Measurements from ENCODE around the gene ZNF628. TPM values are rescaled to one million over a fixed set of nuclear protein-coding genes. Genes with fewer than 3 reads are reported as not detected.
A peak's percentile ranks its signal among the peaks of the same experiment; 100 is the strongest.
"Not testable (repeated sequence)": the region's sequence is repeated elsewhere in the genome, so short reads cannot be mapped to it uniquely, and the experiment has no call there.

The ZNF628 gene
- total and polyA plus RNA-seq, 5 donors from 2014 or later: 0.05 to 23.9 (median 0.09) TPM

DNA sequence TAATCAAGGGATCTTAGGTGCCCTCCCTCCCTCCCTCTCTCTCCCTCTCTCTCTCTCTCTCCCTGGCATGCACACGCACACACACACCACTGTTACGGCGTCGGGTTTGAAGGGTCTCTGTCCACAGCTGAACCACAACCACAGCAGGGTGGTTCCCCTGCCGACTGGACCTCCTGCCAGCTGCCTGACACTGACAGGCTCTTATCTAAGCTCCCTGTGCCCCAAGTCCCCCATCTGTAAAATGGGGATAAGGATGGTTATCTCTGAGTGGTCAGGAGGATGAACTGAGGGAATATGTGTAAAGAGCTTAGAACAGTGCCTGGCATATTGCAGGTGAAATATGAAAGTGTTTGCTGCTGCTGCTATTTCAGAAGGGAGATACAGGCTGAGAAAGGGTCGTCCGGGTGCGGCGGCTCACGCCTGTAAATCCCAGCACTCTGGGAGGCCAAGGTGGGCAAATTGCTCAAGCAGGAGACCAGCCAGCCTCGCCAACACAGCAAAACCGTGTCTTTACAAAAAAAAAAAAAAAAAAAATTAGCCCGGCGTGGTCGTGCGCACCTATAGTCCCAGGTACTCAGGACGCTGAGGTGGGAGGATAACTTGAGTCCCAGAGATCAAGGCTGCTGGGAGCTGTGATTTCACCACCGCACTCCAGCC lies 32.5 kb upstream of the ZNF628 start:
- Histone ChIP-seq H3K4me1 (ENCODE audit: control insufficient read depth, insufficient read depth, low read length, poor library complexity, severe bottlenecking) (peaks cover 21% of the 10 kb centered on the region), H3K9me3 (ENCODE audit: control insufficient read depth in 2 of 2, low read length in 2 of 2) (no peaks in the 10 kb centered on the region), H3K27ac (ENCODE audit: insufficient read depth, low read length, poor library complexity, severe bottlenecking) (no peak overlapping the region), H3K4me3 (ENCODE audit: low read depth, low read length) (no peak overlapping the region), H3K36me3 (ENCODE audit: control insufficient read depth, insufficient read depth, low read length) (no peaks in the 10 kb centered on the region), H3K27me3 (ENCODE audit: control insufficient read depth, insufficient read depth, low read length) (peaks cover 24% of the 10 kb centered on the region)
- Mint-ChIP-seq H3K27me3 (peaks cover 61% of the 10 kb centered on the region), H3K4me1 (peaks cover 0 to 25% (median 8%) of the 10 kb centered on the region in 4 donors), H3K36me3 (no peaks in the 10 kb centered on the region), H3K4me3 (no peak overlapping the region), H3K27ac (peak overlapping the region in 1 of 3 donors; percentile 52), H3K9me3 (peaks cover 0 to 6% (median 0%) of the 10 kb centered on the region in 7 donors)
- ATAC-seq (ENCODE audit: low read depth in 2 of 2): no peak
- DNase-seq: no peak

DNA sequence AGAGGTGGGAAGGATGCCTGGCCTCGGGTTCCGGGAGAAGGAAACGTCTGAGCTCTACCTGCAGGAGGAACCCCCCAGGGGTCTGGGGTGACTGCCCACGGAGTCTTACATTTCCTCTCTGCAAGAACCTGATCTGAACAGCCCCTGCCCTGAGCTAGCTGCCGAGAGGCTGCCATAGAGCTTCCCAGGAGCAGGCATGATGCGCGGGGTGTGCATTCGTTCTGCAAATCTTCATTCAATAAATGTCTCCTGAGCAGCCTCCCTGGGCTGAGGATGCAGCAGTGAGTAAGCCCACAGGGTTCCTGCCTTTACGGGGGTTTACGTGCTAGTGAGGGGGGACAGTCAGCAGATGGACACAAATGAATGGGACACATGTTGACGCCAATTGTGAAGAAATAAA lies 31.8 kb upstream of the ZNF628 start:
- H3K27me3 ChIP-seq (ENCODE audit: control insufficient read depth, insufficient read depth, low read length): peaks cover 20% of the 10 kb centered on the region
- H3K4me3 ChIP-seq (ENCODE audit: low read depth, low read length): no peak overlapping the region
- H3K27ac Mint-ChIP-seq: no peak overlapping the region
- DNase-seq (no peak), ATAC-seq (ENCODE audit: low read depth in 2 of 2) (no peak)
- H3K9me3 Mint-ChIP-seq: peaks cover 0 to 5% (median 0%) of the 10 kb centered on the region in 7 donors
- peak overlapping the region in 1 of 4 donors; percentile 48 for H3K4me3 Mint-ChIP-seq
- H3K36me3 Mint-ChIP-seq: no peaks in the 10 kb centered on the region
- no peaks in the 10 kb centered on the region for H3K36me3 ChIP-seq (ENCODE audit: control insufficient read depth, insufficient read depth, low read length)
- no peaks in the 10 kb centered on the region for H3K9me3 ChIP-seq (ENCODE audit: control insufficient read depth in 2 of 2, low read length in 2 of 2)
- H3K4me1 ChIP-seq (ENCODE audit: control insufficient read depth, insufficient read depth, low read length, poor library complexity, severe bottlenecking): peaks cover 21% of the 10 kb centered on the region
- peaks cover 0 to 22% (median 8%) of the 10 kb centered on the region in 4 donors for H3K4me1 Mint-ChIP-seq
- H3K27ac ChIP-seq (ENCODE audit: insufficient read depth, low read length, poor library complexity, severe bottlenecking): no peak overlapping the region
- H3K27me3 Mint-ChIP-seq: peaks cover 54% of the 10 kb centered on the region

DNA sequence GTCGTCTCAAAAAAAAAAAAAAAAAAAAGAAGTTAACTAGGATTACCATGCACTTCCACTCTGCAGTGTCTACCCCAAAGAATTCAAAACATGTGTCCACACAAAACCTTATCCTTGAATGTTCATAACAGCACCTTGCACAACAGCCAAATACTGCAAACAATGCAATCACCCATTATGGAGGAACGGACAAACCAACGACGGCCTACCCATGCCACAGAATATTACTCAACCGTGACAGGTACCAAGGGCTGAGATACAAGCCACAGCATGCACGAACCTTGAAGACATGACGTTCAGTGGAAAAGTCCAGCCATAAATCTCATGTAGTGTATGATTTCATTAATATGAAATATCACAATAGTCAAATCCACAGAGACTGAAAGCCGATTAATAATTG lies 30.4 kb upstream of the ZNF628 start:
- Mint-ChIP-seq H3K9me3 (peaks cover 0 to 5% (median 0%) of the 10 kb centered on the region in 7 donors), H3K4me3 (no peak overlapping the region)

DNA sequence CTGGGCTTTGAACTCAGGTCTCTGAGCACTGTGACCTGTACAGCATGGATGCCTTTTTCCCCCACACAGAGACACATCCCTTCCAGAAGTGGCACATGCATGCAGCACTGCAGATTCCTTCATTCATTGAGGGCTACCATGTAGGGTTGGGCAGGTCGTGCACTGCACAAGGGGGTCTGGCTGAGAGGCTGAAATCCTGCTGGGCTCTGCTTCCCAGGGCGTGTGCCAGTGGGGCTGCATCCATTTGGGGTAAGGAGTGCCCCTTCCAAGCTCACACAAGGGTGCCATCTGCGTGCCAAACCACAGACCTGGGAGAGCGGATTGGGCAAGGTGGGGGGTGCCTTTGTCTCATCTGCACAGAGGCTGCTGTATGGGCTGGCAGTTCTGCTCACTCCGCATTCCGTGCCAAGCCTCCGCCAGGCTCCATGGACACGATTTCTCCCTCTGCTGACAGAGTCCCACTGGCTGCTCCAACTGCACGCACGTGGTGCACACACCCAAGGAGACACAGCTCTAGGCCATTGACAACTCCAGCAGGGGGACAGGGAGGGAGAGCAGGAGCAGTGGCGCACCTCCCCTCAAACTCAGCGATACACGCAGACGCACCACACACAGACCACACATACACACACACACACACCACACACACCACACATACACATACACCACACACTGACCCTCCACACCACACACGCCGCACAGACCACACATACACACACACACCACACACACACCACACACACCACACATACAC lies 28.8 kb upstream of the ZNF628 start:
- no peak overlapping the region for H3K27ac Mint-ChIP-seq
- peaks cover 41% of the 10 kb centered on the region for H3K27me3 Mint-ChIP-seq
- no peak for ATAC-seq (ENCODE audit: low read depth in 2 of 2)
- peaks cover 15% of the 10 kb centered on the region for H3K4me1 ChIP-seq (ENCODE audit: control insufficient read depth, insufficient read depth, low read length, poor library complexity, severe bottlenecking)
- H3K9me3 ChIP-seq (ENCODE audit: control insufficient read depth in 2 of 2, low read length in 2 of 2): no peaks in the 10 kb centered on the region
- H3K4me3 ChIP-seq (ENCODE audit: low read depth, low read length): no peak overlapping the region
- H3K4me1 Mint-ChIP-seq: peaks cover 0 to 10% (median 3%) of the 10 kb centered on the region in 4 donors
- H3K9me3 Mint-ChIP-seq: peaks cover 0 to 2% (median 0%) of the 10 kb centered on the region in 7 donors
- H3K36me3 ChIP-seq (ENCODE audit: control insufficient read depth, insufficient read depth, low read length): no peaks in the 10 kb centered on the region
- H3K27ac ChIP-seq (ENCODE audit: insufficient read depth, low read length, poor library complexity, severe bottlenecking): no peak overlapping the region
- H3K36me3 Mint-ChIP-seq: no peaks in the 10 kb centered on the region
- peaks cover 12% of the 10 kb centered on the region for H3K27me3 ChIP-seq (ENCODE audit: control insufficient read depth, insufficient read depth, low read length)
- H3K4me3 Mint-ChIP-seq: no peak overlapping the region
- no peak for DNase-seq

More for the DNA sequence above, 30.4 kb upstream of the ZNF628 start:
- peaks cover 14% of the 10 kb centered on the region for H3K27me3 ChIP-seq (ENCODE audit: control insufficient read depth, insufficient read depth, low read length)
- H3K27me3 Mint-ChIP-seq: peaks cover 49% of the 10 kb centered on the region
- H3K36me3 Mint-ChIP-seq: no peaks in the 10 kb centered on the region
- H3K36me3 ChIP-seq (ENCODE audit: control insufficient read depth, insufficient read depth, low read length): no peaks in the 10 kb centered on the region
- DNase-seq: no peak
- no peaks in the 10 kb centered on the region for H3K9me3 ChIP-seq (ENCODE audit: control insufficient read depth in 2 of 2, low read length in 2 of 2)
- no peak for ATAC-seq (ENCODE audit: low read depth in 2 of 2)
- H3K4me3 ChIP-seq (ENCODE audit: low read depth, low read length): no peak overlapping the region
- H3K27ac ChIP-seq (ENCODE audit: insufficient read depth, low read length, poor library complexity, severe bottlenecking): no peak overlapping the region
- no peak overlapping the region for H3K27ac Mint-ChIP-seq
- H3K4me1 Mint-ChIP-seq: peaks cover 0 to 15% (median 6%) of the 10 kb centered on the region in 4 donors
- peaks cover 15% of the 10 kb centered on the region for H3K4me1 ChIP-seq (ENCODE audit: control insufficient read depth, insufficient read depth, low read length, poor library complexity, severe bottlenecking)

DNA sequence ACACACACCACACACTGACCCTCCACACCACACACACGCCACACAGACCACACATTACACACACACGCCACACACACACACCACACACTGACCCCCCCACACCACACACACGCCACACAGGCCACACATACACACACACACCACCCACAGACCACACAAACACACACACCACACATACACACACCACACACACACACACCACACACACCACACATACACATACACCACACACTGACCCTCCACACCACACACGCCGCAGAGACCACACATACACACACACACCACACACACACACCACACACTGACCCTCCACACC lies 28.3 kb upstream of the ZNF628 start:
- not testable (repeated sequence) for H3K36me3 Mint-ChIP-seq; H3K9me3 Mint-ChIP-seq; H3K4me1 Mint-ChIP-seq; DNase-seq; H3K9me3 ChIP-seq (ENCODE audit: control insufficient read depth in 2 of 2, low read length in 2 of 2); H3K27ac Mint-ChIP-seq; H3K4me3 ChIP-seq (ENCODE audit: low read depth, low read length); H3K27ac ChIP-seq (ENCODE audit: insufficient read depth, low read length, poor library complexity, severe bottlenecking); H3K36me3 ChIP-seq (ENCODE audit: control insufficient read depth, insufficient read depth, low read length); ATAC-seq (ENCODE audit: low read depth in 2 of 2); H3K4me3 Mint-ChIP-seq
- Histone ChIP-seq H3K4me1 (ENCODE audit: control insufficient read depth, insufficient read depth, low read length, poor library complexity, severe bottlenecking) (peaks cover 16% of the 10 kb centered on the region), H3K27me3 (ENCODE audit: control insufficient read depth, insufficient read depth, low read length) (peaks cover 12% of the 10 kb centered on the region)
- peaks cover 40% of the 10 kb centered on the region for H3K27me3 Mint-ChIP-seq

DNA sequence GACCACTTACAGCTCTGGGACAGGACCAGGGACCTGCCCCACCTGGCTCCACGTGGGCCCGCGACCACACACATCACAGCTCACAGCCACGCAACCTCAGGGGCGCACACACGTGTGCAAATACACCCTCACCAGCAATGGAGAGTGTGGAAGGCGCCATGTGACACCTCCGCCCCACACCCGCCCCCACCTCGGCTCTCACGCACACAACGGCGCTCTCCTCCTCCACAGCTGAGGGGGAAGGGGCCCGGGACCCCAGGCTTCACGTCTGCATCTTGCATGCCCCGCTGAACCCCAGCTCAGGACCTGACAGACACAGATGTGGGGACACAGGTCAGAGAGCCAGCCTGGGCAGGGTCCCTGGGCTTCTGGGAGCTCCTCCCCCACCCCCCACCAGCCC lies 26.9 kb upstream of the ZNF628 start:
- no peak overlapping the region for H3K4me3 Mint-ChIP-seq
- peaks cover 7% of the 10 kb centered on the region for H3K27me3 ChIP-seq (ENCODE audit: control insufficient read depth, insufficient read depth, low read length)
- peaks cover 0 to 19% (median 6%) of the 10 kb centered on the region in 4 donors for H3K4me1 Mint-ChIP-seq
- H3K27ac Mint-ChIP-seq: no peak overlapping the region
- H3K27me3 Mint-ChIP-seq: peaks cover 39% of the 10 kb centered on the region
- H3K27ac ChIP-seq (ENCODE audit: insufficient read depth, low read length, poor library complexity, severe bottlenecking): no peak overlapping the region
- no peaks in the 10 kb centered on the region for H3K9me3 ChIP-seq (ENCODE audit: control insufficient read depth in 2 of 2, low read length in 2 of 2)
- no peaks in the 10 kb centered on the region for H3K36me3 ChIP-seq (ENCODE audit: control insufficient read depth, insufficient read depth, low read length)
- no peak overlapping the region for H3K4me3 ChIP-seq (ENCODE audit: low read depth, low read length)
- no peaks in the 10 kb centered on the region for H3K9me3 Mint-ChIP-seq
- ATAC-seq (ENCODE audit: low read depth in 2 of 2): no peak
- no peak for DNase-seq
- H3K4me1 ChIP-seq (ENCODE audit: control insufficient read depth, insufficient read depth, low read length, poor library complexity, severe bottlenecking): peaks cover 16% of the 10 kb centered on the region
- H3K36me3 Mint-ChIP-seq: peaks cover 8% of the 10 kb centered on the region

DNA sequence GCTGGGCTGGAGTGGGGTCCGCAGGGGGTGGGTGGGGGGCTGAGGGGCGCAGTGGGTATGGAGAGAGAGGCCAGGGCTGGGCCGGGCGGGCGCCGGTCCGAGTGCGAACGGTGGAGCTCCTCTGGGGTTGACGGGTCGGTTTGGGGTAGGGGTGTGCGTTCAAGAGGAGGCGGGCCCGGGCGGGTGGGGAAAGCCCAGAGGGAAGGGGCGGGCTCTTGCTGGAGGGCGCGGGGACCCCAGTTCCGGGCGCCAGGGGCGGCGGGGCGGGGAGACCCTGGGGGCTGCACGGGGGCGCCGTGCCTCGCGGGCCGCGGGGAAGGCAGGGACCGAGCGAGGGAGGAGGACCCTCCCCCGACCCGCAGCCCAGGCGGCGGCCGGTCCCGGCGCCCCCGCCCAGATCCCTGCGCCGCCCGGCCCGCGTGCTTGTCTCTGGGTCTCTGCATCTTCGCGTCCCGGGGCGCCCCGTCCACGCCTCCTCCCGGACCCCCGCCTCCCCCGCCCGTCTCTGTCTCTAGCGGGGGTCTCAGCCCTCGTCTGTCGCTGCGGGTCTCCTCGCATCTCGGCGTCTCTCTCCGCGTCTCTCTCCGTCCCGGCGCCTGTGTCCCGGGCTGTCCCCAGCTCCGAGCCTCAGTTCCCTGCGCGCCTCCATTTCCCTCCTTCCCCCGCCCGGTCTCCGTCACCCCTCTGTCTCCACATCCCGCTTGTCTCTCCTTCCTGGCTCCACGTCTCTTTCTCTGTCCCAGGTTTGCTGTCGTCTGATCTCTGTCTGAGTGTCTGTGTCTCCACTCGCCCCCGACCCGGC lies 25.1 kb upstream of the ZNF628 start:
- peaks cover 28% of the 10 kb centered on the region for H3K27me3 Mint-ChIP-seq
- peak overlapping the region in 1 of 3 donors; percentile 79 for H3K27ac Mint-ChIP-seq
- H3K9me3 Mint-ChIP-seq: no peaks in the 10 kb centered on the region
- H3K4me3 ChIP-seq (ENCODE audit: low read depth, low read length): no peak overlapping the region
- DNase-seq (peak in 1 of 3 donors; percentile 22), ATAC-seq (ENCODE audit: low read depth in 2 of 2) (no peak)
- peak overlapping the region in 2 of 4 donors; percentile 70 to 74 for H3K4me3 Mint-ChIP-seq
- H3K4me1 Mint-ChIP-seq: peaks cover 0 to 17% (median 7%) of the 10 kb centered on the region in 4 donors
- peaks cover 2% of the 10 kb centered on the region for H3K27me3 ChIP-seq (ENCODE audit: control insufficient read depth, insufficient read depth, low read length)
- no peaks in the 10 kb centered on the region for H3K9me3 ChIP-seq (ENCODE audit: control insufficient read depth in 2 of 2, low read length in 2 of 2)
- H3K36me3 Mint-ChIP-seq: peaks cover 12% of the 10 kb centered on the region
- H3K36me3 ChIP-seq (ENCODE audit: control insufficient read depth, insufficient read depth, low read length): no peaks in the 10 kb centered on the region
- no peak overlapping the region for H3K27ac ChIP-seq (ENCODE audit: insufficient read depth, low read length, poor library complexity, severe bottlenecking)
- peaks cover 16% of the 10 kb centered on the region for H3K4me1 ChIP-seq (ENCODE audit: control insufficient read depth, insufficient read depth, low read length, poor library complexity, severe bottlenecking)

Measured in CD4-positive, CD25-positive, alpha-beta regulatory T cell (primary cell).